GM18526 (cell line): ENCODE results near the gene SLC1A7.

Experiments used
- POLR2A ChIP-seq: IDR thresholded peaks from 3 replicates; pipeline ENCODE4 v1.6.1; 2011; ENCODE audit not compliant: insufficient read length; ENCODE audit errors: extremely low read depth

The SLC1A7 gene

GRCh38 chr1:53142226-53142853, at the start of gene SLC1A7:
Gene SLC1A7, minus strand, starts transcription at chr1:53142638. Its CDS starts 189 bp downstream, at chr1:53142449.
- TF ChIP-seq POLR2A = no peak

GRCh38 chr1:53190210-53190611, 47.8 kb upstream of the SLC1A7 start:
- TF ChIP-seq POLR2A = no peak

GRCh38 chr1:53189061-53189460, 46.6 kb upstream of the SLC1A7 start:
- TF ChIP-seq POLR2A = no peak

GRCh38 chr1:53188099-53188498, 45.7 kb upstream of the SLC1A7 start:
- TF ChIP-seq POLR2A = no peak

- no peak for TF ChIP-seq POLR2A
These were observed 45.0 kb upstream of the SLC1A7 start for GRCh38 chr1:53187401-53187800.

- TF ChIP-seq POLR2A = no peak
These were observed 44.1 kb upstream of the SLC1A7 start for GRCh38 chr1:53186533-53186932.

GRCh38 chr1:53183095-53183990, 40.9 kb upstream of the SLC1A7 start:
- no peak for TF ChIP-seq POLR2A

- no peak for TF ChIP-seq POLR2A
These were observed 40.3 kb upstream of the SLC1A7 start for GRCh38 chr1:53182716-53183094.

- TF ChIP-seq POLR2A = no peak
These were observed 39.7 kb upstream of the SLC1A7 start for GRCh38 chr1:53182111-53182593.

- TF ChIP-seq POLR2A = no peak
These were observed 38.5 kb upstream of the SLC1A7 start for GRCh38 chr1:53180951-53181350.

- no peak for TF ChIP-seq POLR2A
These were observed 37.8 kb upstream of the SLC1A7 start for GRCh38 chr1:53180226-53180625.

GRCh38 chr1:53176452-53177208, 34.2 kb upstream of the SLC1A7 start:
- TF ChIP-seq POLR2A = no peak

GRCh38 chr1:53174971-53175913, 32.8 kb upstream of the SLC1A7 start:
- no peak for TF ChIP-seq POLR2A

GRCh38 chr1:53172426-53173128, 30.1 kb upstream of the SLC1A7 start:
- no peak for TF ChIP-seq POLR2A

GRCh38 chr1:53166912-53167311, 24.5 kb upstream of the SLC1A7 start:
- no peak for TF ChIP-seq POLR2A
